Heart left ventricle (tissue), 16 donors: Measurements from ENCODE around the gene ZNF423. TPM values are rescaled to one million over a fixed set of nuclear protein-coding genes. Genes with fewer than 3 reads are reported as not detected.
"Not testable (repeated sequence)": the region's sequence is repeated elsewhere in the genome, so short reads cannot be mapped to it uniquely, and the experiment has no call there.

ENCODE experiments used
- ATAC-seq, 4 donors: fragments of 200-7000 bp; cut with Tn5 transposase; one replicate each; pipeline ENCODE4 v1.9.1; 2020 to 2022; ENCODE audit warnings: moderate library complexity in 4 of 4, mild to moderate bottlenecking in 3 of 4, moderate number of reproducible peaks in 1 of 4
- DNase-seq, 5 donors: peaks; one replicate each; pipeline ENCODE4 v3.0.0-alpha.2; 2020
- H3K27ac ChIP-seq, 12 donors: fragments of 200-600 bp; sonication (generic) in 4 of 12; one replicate each; pipeline versions ENCODE4 v1.5.0 to v1.8.0; 2016 to 2022; ENCODE audit warnings: mild to moderate bottlenecking in 2 of 12
- H3K27me3 ChIP-seq, 9 donors: fragments of 200-600 bp; sonication (generic) in 2 of 9; one replicate each; pipeline versions ENCODE4 v1.5.1 to v1.8.0; 2016 to 2022; ENCODE audit warnings: mild to moderate bottlenecking in 3 of 9
- H3K36me3 ChIP-seq, 9 donors: fragments of 200-600 bp; sonication (generic) in 2 of 9; one replicate each; pipeline versions ENCODE4 v1.5.0 to v1.8.0; 2018 to 2022; ENCODE audit warnings: mild to moderate bottlenecking in 2 of 9
- H3K4me1 ChIP-seq, 12 donors: fragments of 200-600 bp; sonication (generic) in 4 of 12; one replicate each; pipeline versions ENCODE4 v1.5.0 to v1.8.0; 2016 to 2022; ENCODE audit warnings: mild to moderate bottlenecking in 3 of 12
- H3K4me3 ChIP-seq, 12 donors: fragments of 200-600 bp; sonication (generic) in 4 of 12; one replicate each; pipeline versions ENCODE4 v1.5.0 to v1.8.0; 2017 to 2022; ENCODE audit warnings: mild to moderate bottlenecking in 9 of 12, moderate library complexity in 4 of 12
- H3K9me3 ChIP-seq, 12 donors: fragments of 200-600 bp; sonication (generic) in 4 of 12; one replicate each; pipeline versions ENCODE4 v1.5.0 to v1.8.0; 2016 to 2022; ENCODE audit warnings: mild to moderate bottlenecking in 1 of 12
- CTCF ChIP-seq, 12 donors: fragments of 200-600 bp; sonication (generic) in 4 of 12; IDR thresholded peaks; one replicate each; pipeline versions ENCODE4 v1.5.0 to v1.8.0; 2018 to 2022; ENCODE audit warnings: antibody characterized with exemption in 12 of 12, mild to moderate bottlenecking in 5 of 12
- POLR2A ChIP-seq, 2 donors: fragments of 450-650 bp; IDR thresholded peaks; one replicate each; pipeline ENCODE4 v1.6.1; 2017; ENCODE audit warnings: antibody characterized with exemption in 2 of 2, mild to moderate bottlenecking in 2 of 2, moderate library complexity in 2 of 2
- WGBS, 4 donors: extraction: QIAGEN DNeasy Blood & Tissue Kit in 2 of 4; methylation state at CpG; one replicate each; pipeline versions ENCODE4 v1.1.5 to v1.1.7; 2013 to 2018; 5-methylcytosine and 5-hydroxymethylcytosine counted together
- intact Hi-C, 10 donors: fragments of 100-400 bp; cut with DNase I; formaldehyde crosslinking; loops; one replicate each; pipeline versions ENCODE4 v1.11.1 to v1.14.2; 2022
- polyA plus RNA-seq, 2 donors: library from polyadenylated mRNA; stranded (reverse); fragments of 200-250 nt; gene quantifications; one replicate each; pipeline ENCODE4 v1.2.3, GENCODE V29; 2013
- total RNA-seq, 9 donors: library from RNA; depleted of rRNA in 2 of 9; stranded (reverse); fragments of >200 nt in 2 of 9; fragmentation: NEBNext Ultra II Directional in 3 of 9; extraction: Animal tissue kit (Norgen Biotek cat#: 25700) in 3 of 9; gene quantifications; one replicate each; pipeline versions ENCODE4 v1.1.0 to v1.2.4, GENCODE V29; 2016 to 2023
- donor health status: ischemic (EF 13 %, LVEDD 7.1; RV severe dilation, severe dysfunction).
- donor health status: healthy with polysubstance abuse.
- donor health status: DM: no; HTN: yes; CAD: no.
- donor health status: DM: no; HTN: no; CAD: no.
- donor health status: ischemic (EF 25% LVEDD 6.9; RV normal size, moderate dysfunction).
- donor health status: ischemic (EF 25% LVEDD 5.7; RV mildly dilated, moderate dysfunction).
- donor health status: healthy.
- donor health status: DM: yes; HTN: yes; CAD: no.
- donor health status: ischemic (EF 35%, LVEDD 5.7; RV mildly dilated, moderate dysfunction).
- donor health status: nonischemic (EF 11% LVEDD 7.7; RV severe dilation, severe dysfunction).
- donor health status: DM: yes; HTN: yes; CAD: no.
- donor health status: PGD.
- donor health status: ischemic (EF 29% LVEDD 5.4; RV normal size, mild dysfunction).
- donor health status: nonischemic (EF 23%, LVEDD 6.1; RV moderate dilation, normal function).

Gene ZNF423
- total and polyA plus RNA-seq, 11 donors = 1.8 to 10.4 (median 5.7) TPM

DNA sequence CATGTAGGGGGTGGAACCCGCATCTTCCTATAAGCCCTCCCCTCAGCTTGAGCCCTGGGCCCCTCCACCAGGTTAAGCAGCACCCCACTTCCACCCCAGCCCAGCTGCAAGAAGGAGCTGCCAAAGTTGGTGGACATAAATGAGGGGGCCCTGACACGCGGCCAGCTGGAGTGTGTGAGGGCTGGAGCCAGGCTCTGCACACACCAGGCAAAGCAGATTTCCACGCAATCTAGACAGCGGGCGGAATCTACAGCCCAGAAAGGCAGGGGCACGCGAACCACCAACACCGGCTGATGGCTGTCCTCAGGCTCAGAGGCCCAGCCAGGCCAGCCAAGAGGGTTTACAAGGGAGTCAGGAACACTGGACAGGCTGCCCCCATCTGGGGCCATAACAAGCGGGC, 171.2 kb downstream of the ZNF423 start:
- Histone ChIP-seq H3K4me3 (no peak overlapping the region), H3K27ac (no peak overlapping the region), H3K4me1 (peaks cover 0 to 8% (median 0%) of the 10 kb centered on the region in 12 donors), H3K9me3 (peaks cover 0 to 13% (median 0%) of the 10 kb centered on the region in 12 donors), H3K27me3 (no peaks in the 10 kb centered on the region), H3K36me3 (peaks cover 0 to 3% (median 0%) of the 10 kb centered on the region in 9 donors)
- ATAC-seq = no peak
- intact Hi-C loops = no loop called here
- TF ChIP-seq POLR2A (IDR thresholded peaks at IDR 0.05) (no peak), CTCF (IDR thresholded peaks at IDR 0.05) (no peak)
- WGBS, 4 donors = 87 to 100% (median 93%) methylated on average over 8 to 10 of the region's 10 CpGs
- no peak for DNase-seq

DNA sequence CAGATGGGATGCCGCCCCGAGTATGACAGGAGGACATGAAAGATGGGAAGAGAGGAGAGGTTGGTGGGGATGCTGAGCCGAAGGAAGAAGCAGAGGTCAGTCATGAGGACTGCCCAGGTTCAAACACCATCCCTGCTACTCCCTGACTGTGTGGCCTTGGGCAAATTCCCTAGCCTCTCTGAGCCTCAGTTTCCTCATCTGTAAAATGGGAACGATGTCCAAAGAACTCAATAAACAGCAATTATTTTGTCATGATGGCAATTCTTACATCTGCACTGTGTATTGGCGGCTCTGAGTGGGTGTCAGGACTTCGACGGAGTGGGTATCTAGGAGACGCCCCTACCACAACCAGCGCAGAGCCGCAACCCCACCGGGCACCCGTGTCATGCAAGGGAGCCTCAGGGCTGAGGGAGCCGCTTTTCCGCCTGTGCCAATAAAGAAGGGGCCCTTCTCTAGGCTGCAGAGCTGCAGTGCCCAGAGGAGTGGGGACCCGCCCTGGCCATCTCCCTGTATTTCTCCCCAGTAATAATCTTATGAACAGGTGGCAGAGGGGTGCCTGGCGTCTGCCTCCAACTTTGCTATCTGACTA, 173.2 kb downstream of the ZNF423 start:
- WGBS, 4 donors = 93 to 97% (median 95%) methylated on average over 16 of the region's 16 CpGs
- no peaks in the 10 kb centered on the region for H3K36me3 ChIP-seq
- no peaks in the 10 kb centered on the region for H3K27me3 ChIP-seq
- intact Hi-C loops = no loop called here
- H3K27ac ChIP-seq = no peak overlapping the region
- ATAC-seq (no peak), DNase-seq (no peak)
- peaks cover 0 to 8% (median 0%) of the 10 kb centered on the region in 12 donors for H3K4me1 ChIP-seq
- TF ChIP-seq POLR2A (IDR thresholded peaks at IDR 0.05) = no peak
- H3K9me3 ChIP-seq = peaks cover 0 to 17% (median 0%) of the 10 kb centered on the region in 12 donors
- no peak overlapping the region for H3K4me3 ChIP-seq

DNA sequence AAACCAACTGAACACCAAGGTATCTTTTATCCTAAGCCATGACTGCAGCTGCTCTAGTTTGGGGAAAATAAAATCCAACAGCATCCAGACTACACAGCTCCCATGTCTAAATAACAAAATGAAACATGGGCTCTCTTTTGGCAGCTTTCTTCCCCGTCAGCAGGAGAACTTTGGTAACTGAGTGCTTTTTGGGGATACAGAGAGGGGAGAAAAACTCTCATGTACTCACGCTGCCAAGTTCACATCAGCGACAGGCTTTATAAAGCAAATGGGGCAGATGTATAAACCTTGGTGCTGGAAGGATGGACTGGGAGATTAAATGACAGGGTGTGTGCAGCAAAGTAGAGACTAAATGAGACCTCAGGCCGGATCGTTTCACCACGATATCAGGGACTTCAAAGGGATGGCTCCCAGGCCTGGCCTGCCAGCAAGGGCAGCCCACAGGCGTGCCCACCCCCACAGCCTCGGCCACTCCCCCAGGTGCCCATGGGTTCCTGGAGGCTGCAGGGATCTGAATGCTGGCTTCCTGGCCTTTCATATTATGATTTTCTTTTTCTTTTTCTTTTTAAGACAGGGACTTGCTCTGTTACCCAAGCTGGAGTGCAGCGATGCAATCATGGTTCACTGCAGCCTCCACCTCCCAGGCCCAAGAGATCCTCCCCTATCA, 174.6 kb downstream of the ZNF423 start:
- Histone ChIP-seq H3K9me3 (peaks cover 0 to 17% (median 0%) of the 10 kb centered on the region in 12 donors), H3K36me3 (no peaks in the 10 kb centered on the region), H3K4me3 (no peak overlapping the region), H3K27me3 (no peaks in the 10 kb centered on the region), H3K27ac (no peak overlapping the region), H3K4me1 (no peaks in the 10 kb centered on the region)
- TF ChIP-seq POLR2A (IDR thresholded peaks at IDR 0.05) = no peak
- TF ChIP-seq CTCF (IDR thresholded peaks at IDR 0.05) = no peak
- intact Hi-C loops = no loop called here
- DNase-seq = no peak
- 80 to 88% (median 85%) methylated on average over 9 of the region's 9 CpGs for WGBS, 4 donors
- no peak for ATAC-seq

GRCh38 chr16:49679095-49679494, 176.8 kb downstream of the ZNF423 start:
- no peak for DNase-seq
- Histone ChIP-seq H3K36me3 (no peaks in the 10 kb centered on the region), H3K4me1 (no peaks in the 10 kb centered on the region), H3K9me3 (peaks cover 0 to 17% (median 0%) of the 10 kb centered on the region in 12 donors), H3K4me3 (no peak overlapping the region), H3K27me3 (no peaks in the 10 kb centered on the region), H3K27ac (no peak overlapping the region)
- WGBS, 4 donors = 89 to 97% (median 93%) methylated on average over 3 to 7 of the region's 7 CpGs
- intact Hi-C loops = no loop called here
- no peak for ATAC-seq
- TF ChIP-seq CTCF (IDR thresholded peaks at IDR 0.05) (no peak), POLR2A (IDR thresholded peaks at IDR 0.05) (no peak)

DNA sequence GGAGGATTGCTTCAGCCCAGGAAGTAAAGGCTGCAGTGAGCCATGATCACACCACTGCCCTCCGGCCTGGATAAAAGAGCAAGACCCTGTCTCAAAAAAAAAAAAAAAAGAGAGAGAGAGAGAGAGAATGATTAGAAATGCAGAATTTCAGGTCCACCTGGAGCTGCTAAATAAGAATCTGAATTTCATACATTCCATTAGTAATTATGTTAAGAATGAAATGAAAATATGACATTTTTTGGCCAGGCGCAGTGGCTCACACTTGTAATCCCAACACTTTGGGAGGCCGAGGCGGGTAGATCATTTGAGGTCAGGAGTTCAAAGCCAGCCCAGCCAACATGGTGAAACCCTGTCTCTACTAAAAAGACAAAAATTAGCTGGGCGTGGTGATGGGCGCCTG, 178.3 kb downstream of the ZNF423 start:
- DNase-seq, H3K4me3 ChIP-seq, H3K4me1 ChIP-seq, H3K27me3 ChIP-seq, ATAC-seq, H3K36me3 ChIP-seq, H3K27ac ChIP-seq, intact Hi-C loops: not testable (repeated sequence)
- peaks cover 0 to 17% (median 0%) of the 10 kb centered on the region in 12 donors for H3K9me3 ChIP-seq
- WGBS, 4 donors = 92 to 95% (median 94%) methylated on average over 6 of the region's 6 CpGs
